Retina (tissue), 1 donor: ENCODE measurements around the gene SLC39A11.
A peak's percentile ranks its signal among the peaks of the same experiment; 100 is the strongest.
"Not testable (repeated sequence)": the region's sequence is repeated elsewhere in the genome, so short reads cannot be mapped to it uniquely, and the experiment has no call there.

Experiments
- DNase-seq: peaks from one replicate; pipeline ENCODE4 v3.0.0-alpha.2; 2016

The SLC39A11 gene, protein sequence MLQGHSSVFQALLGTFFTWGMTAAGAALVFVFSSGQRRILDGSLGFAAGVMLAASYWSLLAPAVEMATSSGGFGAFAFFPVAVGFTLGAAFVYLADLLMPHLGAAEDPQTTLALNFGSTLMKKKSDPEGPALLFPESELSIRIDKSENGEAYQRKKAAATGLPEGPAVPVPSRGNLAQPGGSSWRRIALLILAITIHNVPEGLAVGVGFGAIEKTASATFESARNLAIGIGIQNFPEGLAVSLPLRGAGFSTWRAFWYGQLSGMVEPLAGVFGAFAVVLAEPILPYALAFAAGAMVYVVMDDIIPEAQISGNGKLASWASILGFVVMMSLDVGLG

GRCh38 chr17:73092523-73093135, at the start of gene SLC39A11:
Gene SLC39A11, minus strand, starts transcription at chr17:73092688. Its CDS starts 3,924 bp downstream, at chr17:73088764.
- DNase-seq, result peak; percentile 89

GRCh38 chr17:73141411-73141810, 48.9 kb upstream of the SLC39A11 start:
- DNase-seq, result no peak

DNA sequence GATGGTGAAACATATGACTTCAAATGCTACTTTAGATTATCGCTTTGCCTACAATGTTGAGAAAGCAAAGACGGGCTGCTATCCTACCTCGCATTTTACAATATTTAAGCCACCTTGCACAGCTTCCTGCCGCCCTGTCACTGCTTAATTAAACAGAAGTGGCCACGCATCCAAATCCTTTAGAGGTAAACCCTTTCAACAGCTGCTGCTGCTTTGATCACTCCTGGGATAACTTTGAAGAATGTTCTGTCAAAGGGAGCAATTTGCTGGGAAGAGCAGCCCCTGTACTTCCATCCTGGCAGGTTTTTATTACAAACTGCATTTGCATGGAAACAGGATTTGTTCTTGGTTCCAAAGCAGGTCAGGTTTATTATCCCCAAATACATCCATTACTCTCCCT, 48.1 kb upstream of the SLC39A11 start:
- no peak for DNase-seq

- DNase-seq, result no peak
These were observed 46.8 kb upstream of the SLC39A11 start for GRCh38 chr17:73139296-73139695.

DNA sequence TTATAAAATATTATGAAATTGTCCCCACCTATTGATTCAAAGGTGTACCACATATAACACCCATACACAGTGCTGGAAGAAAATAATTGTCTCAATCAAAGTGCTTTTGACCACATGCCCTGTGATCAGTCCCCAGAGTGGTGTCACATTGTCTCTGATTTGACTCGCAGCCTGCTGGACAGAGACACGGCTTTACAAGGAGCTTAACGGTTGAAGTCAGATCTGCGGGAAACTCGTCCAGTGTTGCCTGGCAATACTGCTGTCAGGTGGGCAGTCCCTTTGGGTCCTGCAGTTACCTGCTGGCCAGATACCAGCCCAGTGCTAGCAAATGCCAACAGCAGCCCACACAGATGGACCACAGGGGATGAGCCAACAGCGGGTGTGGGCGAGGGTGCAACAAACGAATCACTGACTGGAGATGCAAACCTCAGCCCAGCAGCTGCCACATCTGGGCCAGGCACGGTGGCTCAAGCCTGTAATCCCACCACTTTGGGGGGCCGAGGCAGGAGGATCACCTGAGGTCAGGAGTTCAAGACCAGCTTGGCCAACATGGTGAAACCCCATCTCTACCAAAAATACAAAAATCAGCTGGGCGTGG, 46.2 kb upstream of the SLC39A11 start:
- DNase-seq, result no peak

GRCh38 chr17:73137376-73137775, 44.9 kb upstream of the SLC39A11 start:
- DNase-seq, result no peak

GRCh38 chr17:73135766-73136165, 43.3 kb upstream of the SLC39A11 start:
- DNase-seq, result no peak

DNA sequence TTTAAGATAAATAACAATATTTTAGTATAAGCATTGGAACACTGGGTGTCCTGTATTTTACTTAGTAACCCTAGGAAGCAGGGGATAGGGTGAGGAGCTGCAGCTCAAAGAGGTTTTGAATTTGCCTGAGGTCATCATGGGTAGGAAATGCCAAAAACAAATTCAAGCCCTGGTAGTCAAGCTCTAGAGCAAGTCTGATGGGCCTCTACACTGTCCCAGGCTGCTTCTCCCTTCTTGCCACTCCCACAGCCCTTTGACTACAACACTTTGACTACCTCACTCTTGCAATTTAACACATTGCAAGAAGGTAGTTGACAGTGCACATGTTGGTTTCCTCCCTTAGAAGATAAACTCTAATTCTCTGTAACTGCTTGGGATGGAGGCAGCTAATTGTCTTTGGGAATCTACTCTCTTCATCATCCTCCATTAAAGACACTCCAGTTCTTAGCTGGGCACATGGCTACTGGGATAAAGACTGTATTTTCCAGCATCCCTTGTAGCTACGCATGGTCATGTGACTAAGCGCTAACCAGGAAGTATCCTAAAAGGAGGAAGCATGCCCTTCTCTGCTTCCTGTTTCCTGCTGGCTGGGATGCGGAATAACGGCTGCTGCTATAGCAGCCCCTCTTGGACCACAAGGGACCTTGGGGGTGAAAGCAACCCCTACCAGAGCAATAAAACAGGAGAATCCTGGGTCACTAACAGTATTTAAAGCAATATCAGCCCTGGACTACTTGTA, 41.6 kb upstream of the SLC39A11 start:
- no peak for DNase-seq

DNA sequence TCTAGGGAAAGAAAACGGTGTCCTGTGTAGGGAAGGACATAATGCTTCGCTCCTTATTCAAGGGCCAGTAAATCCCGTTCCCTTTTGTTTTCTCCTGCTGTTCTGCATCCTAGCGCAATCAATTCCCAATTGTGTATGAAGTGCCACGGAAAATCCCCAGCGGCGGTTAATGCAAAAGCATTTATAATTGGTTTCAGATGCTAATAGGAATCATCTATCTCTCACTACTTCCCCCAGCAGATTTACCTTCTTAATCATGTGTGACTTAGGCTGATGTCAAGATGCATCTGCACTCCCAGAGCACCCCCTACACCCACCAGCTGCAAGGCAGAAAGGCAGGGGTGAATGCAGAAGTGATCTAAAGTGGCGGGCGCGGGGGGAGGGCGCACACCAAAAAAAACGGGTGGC, 39.6 kb upstream of the SLC39A11 start:
- peak; percentile 16 for DNase-seq

DNA sequence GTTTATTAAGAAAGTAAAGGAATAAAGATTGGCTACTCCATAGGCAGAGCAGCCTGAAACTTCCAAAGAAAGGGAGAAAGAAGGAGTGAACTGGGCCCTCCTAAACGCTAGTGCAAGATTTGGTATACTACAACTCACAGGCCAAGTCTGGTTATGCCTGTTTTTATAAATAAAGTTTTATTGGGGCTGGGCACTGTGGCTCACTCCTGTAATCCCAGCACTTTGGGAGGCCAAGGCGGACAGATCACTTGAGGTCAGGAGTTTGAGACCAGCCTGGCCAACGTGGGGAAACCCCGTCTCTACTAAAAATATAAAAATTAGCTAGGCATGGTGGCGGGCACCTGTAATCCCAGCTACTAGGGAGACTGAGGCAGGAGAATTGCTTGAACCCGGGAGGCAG, 39.0 kb upstream of the SLC39A11 start:
- not testable (repeated sequence) for DNase-seq

DNA sequence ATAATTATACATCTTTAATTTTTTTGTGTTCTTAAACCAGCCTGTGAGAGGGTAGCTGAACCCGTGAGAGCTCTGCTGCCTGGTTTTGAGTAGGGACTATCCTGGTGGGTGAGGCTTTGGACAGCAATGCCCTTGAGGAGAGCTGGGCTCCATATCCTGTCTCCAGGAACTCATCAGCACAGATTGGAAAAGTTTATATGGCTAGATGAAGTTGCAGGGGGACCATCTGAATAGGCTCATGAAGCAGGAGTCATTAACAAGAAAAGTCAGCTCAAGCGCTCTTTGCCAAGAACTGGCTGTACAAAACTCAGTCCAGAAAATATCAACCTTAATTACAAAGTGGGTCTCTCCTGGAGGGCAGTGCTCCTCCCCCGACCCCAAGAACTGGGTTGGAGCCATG, 38.5 kb upstream of the SLC39A11 start:
- no peak for DNase-seq

GRCh38 chr17:73128496-73128895, 36.0 kb upstream of the SLC39A11 start:
- DNase-seq, result no peak

- DNase-seq, result no peak
These were observed 34.4 kb upstream of the SLC39A11 start for GRCh38 chr17:73126716-73127473.

DNA sequence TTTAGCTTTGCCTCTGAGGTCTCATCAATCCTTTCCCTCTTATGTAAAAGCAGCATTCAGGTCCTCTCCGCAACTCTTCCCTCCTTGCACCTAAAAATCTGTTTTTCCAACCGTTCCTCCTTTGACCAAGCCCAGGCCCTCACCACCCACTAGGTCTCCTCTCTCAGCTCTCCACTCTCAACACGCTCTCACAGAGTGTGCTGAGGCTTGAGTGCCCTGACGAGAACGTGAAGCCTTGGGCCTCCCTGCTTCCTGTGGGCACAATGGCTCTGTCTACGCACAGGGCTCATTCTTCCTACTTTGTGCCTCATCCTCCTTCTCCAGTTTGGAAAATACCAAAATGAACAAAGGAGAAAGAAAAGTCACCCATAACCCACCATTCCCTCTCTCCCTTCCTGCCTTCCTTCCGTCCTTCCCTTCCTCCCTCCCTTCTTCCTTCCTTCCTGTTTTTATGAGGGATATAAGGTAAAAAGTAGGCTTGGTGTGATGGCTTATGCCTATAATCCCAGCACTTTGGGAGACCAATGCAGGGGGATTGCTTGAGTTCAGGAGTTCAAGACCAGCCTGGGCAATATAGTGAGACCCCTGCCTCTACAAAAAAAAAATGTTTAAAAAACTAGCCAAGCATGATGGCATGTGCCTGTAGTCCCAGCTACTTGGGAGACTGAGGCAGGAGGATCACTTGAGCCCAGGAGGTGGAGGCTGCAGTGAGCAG, 31.3 kb upstream of the SLC39A11 start:
- no peak for DNase-seq

- DNase-seq, result no peak
These were observed 30.6 kb upstream of the SLC39A11 start for GRCh38 chr17:73122953-73123605.

DNA sequence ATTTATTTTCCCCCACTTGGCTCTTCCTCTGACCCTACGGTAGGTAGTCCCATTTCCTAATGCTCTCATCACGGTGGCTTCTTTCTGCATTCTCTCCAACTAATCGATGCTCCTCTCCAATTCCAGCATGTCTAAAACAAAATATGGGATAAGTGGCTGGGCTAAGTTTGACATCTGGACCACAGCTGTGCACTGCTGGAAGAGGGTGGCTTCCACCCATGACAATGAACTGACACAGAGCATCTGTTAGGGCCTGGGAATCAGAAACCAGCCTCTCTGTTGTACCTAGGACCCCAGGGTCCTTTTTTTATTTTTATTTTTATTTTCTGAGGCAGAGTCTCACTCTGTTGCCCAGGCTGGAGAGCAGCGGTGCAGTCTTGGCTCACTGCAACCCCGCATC, 29.0 kb upstream of the SLC39A11 start:
- no peak for DNase-seq

- no peak for DNase-seq
These were observed 27.1 kb upstream of the SLC39A11 start for GRCh38 chr17:73119631-73120030.

GRCh38 chr17:73118951-73119391, 26.5 kb upstream of the SLC39A11 start:
- peak; percentile 71 for DNase-seq

GRCh38 chr17:73118139-73118538, 25.7 kb upstream of the SLC39A11 start:
- DNase-seq, result no peak

DNA sequence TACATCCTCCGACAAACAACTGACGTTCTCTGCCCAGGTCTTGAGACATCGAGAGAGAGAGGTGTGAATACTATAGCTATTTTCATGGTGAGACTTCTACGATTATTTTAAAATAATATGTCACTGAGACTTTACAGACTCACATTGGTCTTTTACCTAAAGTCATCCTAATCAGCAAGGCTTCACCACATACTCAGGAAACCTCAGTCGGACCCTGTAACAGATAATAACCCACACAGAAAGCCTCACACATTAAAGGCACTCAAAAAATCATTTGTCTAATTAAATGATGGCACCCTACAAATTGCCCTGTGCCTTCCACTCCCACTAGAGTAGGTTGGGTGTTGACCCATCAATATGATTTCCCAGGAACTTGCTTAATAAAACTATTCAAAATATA, 19.8 kb upstream of the SLC39A11 start:
- no peak for DNase-seq

- no peak for DNase-seq
These were observed 18.9 kb upstream of the SLC39A11 start for GRCh38 chr17:73111386-73111785.
